HepG2 (cell line): Measurements from ENCODE around the gene GPR17. TPM values are rescaled to one million over a fixed set of nuclear protein-coding genes. Genes with fewer than 3 reads are reported as not detected.
A peak's percentile ranks its signal among the peaks of the same experiment; 100 is the strongest.

ENCODE experiments used
- ATAC-seq: fragments of 200-7000 bp; cut with Tn5 transposase; 3 replicates; pipeline ENCODE4 v1.9.1; 2020; ENCODE audit warnings: mild to moderate bottlenecking, moderate library complexity
- BruUV-seq: library from RNA; stranded (reverse); fragments of 400-500 nt; replicated peaks from 2 replicates; lab custom pipeline; 2021; lab: Mats Ljungman, UMichigan
- CTCF ChIA-PET: fragments of 300-600 bp; formaldehyde crosslinking; extraction: SDS; loops from one replicate; lab custom pipeline; 2021; ENCODE audit warnings: low total read pairs, inconsistent platforms, low intra/inter-chr PET ratio; lab: Yijun Ruan, JAX
- POLR2A ChIA-PET: fragments of 350-600 bp; sonication (Branson Sonifier 250); formaldehyde crosslinking; loops from one replicate; lab custom pipeline; 2020; ENCODE audit warnings: antibody characterized with exemption, inconsistent platforms; lab: Yijun Ruan, JAX
- DNase-seq: peaks from one replicate; pipeline ENCODE4 v3.0.0-alpha.2; 2015; ENCODE audit warnings: low spot score
- FAIRE-seq: peaks from 3 replicates; lab custom pipeline; 2011; peaks lifted over from hg19 to GRCh38; lab: Jason Lieb, UNC
- H2AFZ ChIP-seq: one replicate; pipeline ENCODE4 v1.6.1; 2011; ENCODE audit warnings: low read length, inconsistent platforms
- H3K27ac ChIP-seq: fragments of 300-600 bp; 3 replicates; pipeline ENCODE4 v1.8.0; 2011; ENCODE audit warnings: mixed run types, mild to moderate bottlenecking, mixed read lengths, low read length, inconsistent platforms; ENCODE audit not compliant: insufficient read depth; ENCODE audit errors: extremely low read length
- H3K27me3 ChIP-seq, 2 experiments: fragments of 200-600 bp in 1 of 2; 2 replicates in 1 of 2; 3 replicates in 1 of 2; pipeline versions ENCODE4 v1.6.0 to v1.8.0; 2011; ENCODE audit warnings: low read length in 2 of 2, mild to moderate bottlenecking in 2 of 2, moderate library complexity in 2 of 2, inconsistent platforms in 1 of 2; ENCODE audit not compliant: insufficient read depth in 2 of 2, control insufficient read depth in 1 of 2
- H3K36me3 ChIP-seq, 2 experiments: fragments of 200-600 bp in 1 of 2; replicated peaks in 1 of 2; 2 replicates in 1 of 2; 3 replicates in 1 of 2; pipeline versions ENCODE4 v1.5.1 to v1.8.0; 2011; ENCODE audit warnings: low read length in 2 of 2, inconsistent platforms in 1 of 2; ENCODE audit not compliant: insufficient read depth in 2 of 2, control insufficient read depth in 1 of 2
- H3K4me1 ChIP-seq: 2 replicates; pipeline ENCODE4 v1.5.1; 2012; ENCODE audit warnings: low read length, inconsistent platforms; ENCODE audit not compliant: insufficient read depth
- H3K4me2 ChIP-seq: 2 replicates; pipeline ENCODE4 v1.6.0; 2011; ENCODE audit warnings: low read depth, low read length, inconsistent platforms
- H3K4me3 ChIP-seq, 3 experiments: fragments of 200-600 bp in 1 of 3; sonication (generic), shearing (Covaris generic) in 1 of 3; replicated peaks in 1 of 3; 2 replicates each; pipeline ENCODE4 v1.5.1; 2011 to 2016; ENCODE audit warnings: low read length in 3 of 3, inconsistent platforms in 2 of 3, low read depth in 2 of 3, mild to moderate bottlenecking in 2 of 3, control low read depth in 1 of 3, mixed read lengths in 1 of 3; ENCODE audit not compliant: insufficient read depth in 1 of 3
- H3K79me2 ChIP-seq: one replicate; pipeline ENCODE4 v1.6.1; 2011; ENCODE audit warnings: low read length, inconsistent platforms; ENCODE audit not compliant: insufficient read depth
- H3K9ac ChIP-seq: 2 replicates; pipeline ENCODE4 v1.6.0; 2011; ENCODE audit warnings: mild to moderate bottlenecking, low read depth, low read length, inconsistent platforms; ENCODE audit not compliant: insufficient read depth
- H3K9me3 ChIP-seq: 2 replicates; pipeline ENCODE4 v1.5.1; 2012; ENCODE audit warnings: mild to moderate bottlenecking, low read length
- H4K20me1 ChIP-seq: 2 replicates; pipeline ENCODE4 v1.6.0; 2011; ENCODE audit warnings: inconsistent platforms, mild to moderate bottlenecking, low read length, moderate library complexity; ENCODE audit not compliant: insufficient read depth
- HNRNPK ChIP-seq: fragments of 200-400 bp; formaldehyde crosslinking; IDR thresholded peaks from 2 replicates; pipeline ENCODE4 v1.6.1; 2018; ENCODE audit warnings: low read length, low read depth, moderate library complexity, mild to moderate bottlenecking; ENCODE audit not compliant: poor library complexity, severe bottlenecking
- KAT7 ChIP-seq: IDR thresholded peaks from 2 replicates; pipeline ENCODE4 v1.6.1; 2018; ENCODE audit warnings: borderline replicate concordance, missing compliant biosample characterization
- LCORL ChIP-seq, 2 experiments: fragments of 450-650 bp in 1 of 2; sonication (generic) in 1 of 2; formaldehyde crosslinking in 1 of 2; IDR thresholded peaks; 2 replicates each; pipeline versions ENCODE4 v1.5.0 to v1.6.1; 2017 to 2020; ENCODE audit warnings: antibody characterized with exemption in 1 of 2, missing genetic modification reagents in 1 of 2
- PRPF4 ChIP-seq: fragments of 200-400 bp; formaldehyde crosslinking; IDR thresholded peaks from 2 replicates; pipeline ENCODE4 v1.6.1; 2016; ENCODE audit warnings: low read length, low read depth; ENCODE audit not compliant: poor library complexity, severe bottlenecking
- ZBTB4 ChIP-seq: sonication (generic); formaldehyde crosslinking; IDR thresholded peaks from 2 replicates; pipeline ENCODE4 v1.4.0; 2020; ENCODE audit warnings: missing genetic modification reagents, mild to moderate bottlenecking, borderline replicate concordance
- ZNF10 ChIP-seq: sonication (generic); formaldehyde crosslinking; IDR thresholded peaks from 2 replicates; pipeline ENCODE4 v1.4.0; 2020; ENCODE audit warnings: mild to moderate bottlenecking, low read depth, missing genetic modification reagents, borderline replicate concordance
- ZNF224 ChIP-seq: sonication (generic); formaldehyde crosslinking; IDR thresholded peaks from 2 replicates; pipeline ENCODE4 v1.5.0; 2020; ENCODE audit warnings: mild to moderate bottlenecking, missing genetic modification reagents
- ZNF234 ChIP-seq: sonication (generic); formaldehyde crosslinking; conservative IDR thresholded peaks from 2 replicates; pipeline ENCODE4 v1.5.1; 2020; ENCODE audit warnings: mild to moderate bottlenecking, missing genetic modification reagents
- ZNF331 ChIP-seq: sonication (generic); formaldehyde crosslinking; IDR thresholded peaks from 2 replicates; pipeline ENCODE4 v1.4.0; 2020; ENCODE audit warnings: missing genetic modification reagents
- ZNF691 ChIP-seq: sonication (generic); formaldehyde crosslinking; IDR thresholded peaks from 2 replicates; pipeline ENCODE4 v1.4.0; 2020; ENCODE audit warnings: missing genetic modification reagents, low read depth, mild to moderate bottlenecking, borderline replicate concordance
- WGBS: methylation state at CpG from one replicate; pipeline ENCODE4 v1.1.6; 2017; ENCODE audit warnings: low lambda C conversion rate; 5-methylcytosine and 5-hydroxymethylcytosine counted together
- in situ Hi-C: cut with HindIII; loops from 2 replicates; pipeline ENCODE4 v1.10.0; 2017; ENCODE audit warnings: low pct_unique_long_range_greater_than_20kb; ENCODE audit not compliant: extremely low pct_ligation_motif_present
- intact Hi-C: fragments of 100-400 bp; cut with micrococcal nuclease; formaldehyde crosslinking; loops from one replicate; pipeline ENCODE4 v1.10.0; 2022; ENCODE audit not compliant: unreplicated experiment
- polyA plus RNA-seq, 8 experiments: library from polyadenylated mRNA; depleted of rRNA in 3 of 8; stranded (reverse) in 7 of 8; unstranded in 1 of 8; fragments of >200 nt; fragmentation: Illumina TruSeq in 4 of 8; extraction: Trizol in 4 of 8; gene quantifications; 2 replicates each; pipeline versions ENCODE4 v1.2.1 to v1.2.3, GENCODE V29; 2011 to 2016; ENCODE audit warnings: low read depth in 4 of 8, missing spikeins in 1 of 8, mixed read lengths in 1 of 8; ENCODE audit not compliant: insufficient read depth in 1 of 8
- total RNA-seq, 5 experiments: library from RNA; depleted of rRNA; stranded (reverse); fragments of >200 nt; fragmentation: Illumina TruSeq; extraction: Trizol; gene quantifications; 2 replicates each; pipeline ENCODE4 v1.2.3, GENCODE V29; 2016; ENCODE audit warnings: low read depth in 1 of 5

The GPR17 gene
- total and polyA plus RNA-seq, 2 of the 13 experiments (the other 11 are each of a cell fraction or from before 2014, with no cell fraction given), result not detected

GRCh38 chr2:127639111-127639474 lies 6.9 kb upstream of the GPR17 start:
- Histone ChIP-seq H3K79me2 (no peaks in the 10 kb centered on the region), H3K9ac (no peak overlapping the region), H3K4me3 (no peak overlapping the region), H3K27me3 (peaks cover 20 to 67% of the 10 kb centered on the region in 2 experiments), H3K36me3 (no peaks in the 10 kb centered on the region), H3K4me2 (no peak overlapping the region), H4K20me1 (no peaks in the 10 kb centered on the region), H3K9me3 (no peaks in the 10 kb centered on the region)
- intact Hi-C loops, result no loop called here
- ATAC-seq (no peak), FAIRE-seq (no peak)
- ChIA-PET CTCF (no interaction called here), POLR2A (no interaction called here)
- no TSS peak for BruUV-seq
- no peak for TF ChIP-seq HNRNPK
- TF ChIP-seq KAT7, result no peak
- no peak for TF ChIP-seq ZNF10
- no peak for TF ChIP-seq ZNF691 (CRISPR knock-in tag)
- TF ChIP-seq, all 625 proteins: peak for 0
- Histone ChIP-seq H3K27ac (no peak overlapping the region), H2AFZ (no peak overlapping the region), H3K4me1 (peaks cover 54% of the 10 kb centered on the region)
- in situ Hi-C loops, result no loop called here
- WGBS, result 69% methylated on average over 13 of the region's 13 CpGs
- no peak for DNase-seq

GRCh38 chr2:127640082-127641072 lies 5.6 kb upstream of the GPR17 start:
- Histone ChIP-seq H2AFZ (no peak overlapping the region), H3K9me3 (no peaks in the 10 kb centered on the region), H4K20me1 (no peaks in the 10 kb centered on the region), H3K36me3 (no peaks in the 10 kb centered on the region), H3K79me2 (no peaks in the 10 kb centered on the region), H3K4me1 (peaks cover 66% of the 10 kb centered on the region), H3K4me2 (peak overlapping the region; percentile 84), H3K27me3 (peaks cover 16 to 61% of the 10 kb centered on the region in 2 experiments), H3K27ac (no peak overlapping the region), H3K9ac (peak overlapping the region; percentile 60), H3K4me3 (peak overlapping the region; percentile 3 to 64 (median 48); a peak in 5 of 6 replicates)
- intact Hi-C loops (loop anchor here (10.0 kb wide), 1 partner anchor 106 kb away; the partner anchor contains the start of gene MYO7B), in situ Hi-C loops (no loop called here)
- FAIRE-seq (no peak), ATAC-seq (peak; percentile 62), DNase-seq (peak; percentile 44)
- 30% methylated on average over 23 of the region's 25 CpGs for WGBS
- ChIA-PET CTCF (interaction anchor here (1.2 kb wide), 1 partner anchor 10 kb away, joined by 3 read pairs; no protein-coding TSS in a partner anchor), POLR2A (interaction anchor here (0.7 kb wide), 1 partner anchor 10 kb away, joined by 3 read pairs; no protein-coding TSS in a partner anchor)
- no TSS peak for BruUV-seq
- peak; percentile 8; the same call in 1 of the 2 replicates for TF ChIP-seq ZNF331 (CRISPR knock-in tag)
- no peak for TF ChIP-seq ZBTB4 (CRISPR knock-in tag)
- TF ChIP-seq ZNF224 (CRISPR knock-in tag), result peak; percentile 45; the same call in 1 of the 2 replicates
- TF ChIP-seq PRPF4, result no peak
- TF ChIP-seq ZNF234 (CRISPR knock-in tag), result no peak
- no peak for TF ChIP-seq LCORL (IDR thresholded peaks at IDR 0.05)
- no peak for TF ChIP-seq LCORL (CRISPR knock-in tag; IDR thresholded peaks at IDR 0.05)
